ES-I3 (cell line): Measurements from ENCODE around the gene LRFN3.

Source experiments
- H3K36me3 ChIP-seq: 2 replicates; pipeline ENCODE4 v1.6.1; 2013; ENCODE audit warnings: mild to moderate bottlenecking, low read length, control low read depth, moderate library complexity; ENCODE audit not compliant: insufficient read depth
- H3K4me1 ChIP-seq: 2 replicates; pipeline ENCODE4 v1.6.1; 2013; ENCODE audit warnings: mild to moderate bottlenecking, control low read depth, low read length; ENCODE audit not compliant: insufficient read depth
- H3K9ac ChIP-seq: 2 replicates; pipeline ENCODE4 v1.6.1; 2013; ENCODE audit warnings: low read depth, mild to moderate bottlenecking, low read length, moderate library complexity
- H3K9me3 ChIP-seq: 2 replicates; pipeline ENCODE4 v1.6.1; 2013; ENCODE audit warnings: mild to moderate bottlenecking, low read length, moderate library complexity; ENCODE audit not compliant: control insufficient read depth, insufficient read depth

The LRFN3 gene

DNA sequence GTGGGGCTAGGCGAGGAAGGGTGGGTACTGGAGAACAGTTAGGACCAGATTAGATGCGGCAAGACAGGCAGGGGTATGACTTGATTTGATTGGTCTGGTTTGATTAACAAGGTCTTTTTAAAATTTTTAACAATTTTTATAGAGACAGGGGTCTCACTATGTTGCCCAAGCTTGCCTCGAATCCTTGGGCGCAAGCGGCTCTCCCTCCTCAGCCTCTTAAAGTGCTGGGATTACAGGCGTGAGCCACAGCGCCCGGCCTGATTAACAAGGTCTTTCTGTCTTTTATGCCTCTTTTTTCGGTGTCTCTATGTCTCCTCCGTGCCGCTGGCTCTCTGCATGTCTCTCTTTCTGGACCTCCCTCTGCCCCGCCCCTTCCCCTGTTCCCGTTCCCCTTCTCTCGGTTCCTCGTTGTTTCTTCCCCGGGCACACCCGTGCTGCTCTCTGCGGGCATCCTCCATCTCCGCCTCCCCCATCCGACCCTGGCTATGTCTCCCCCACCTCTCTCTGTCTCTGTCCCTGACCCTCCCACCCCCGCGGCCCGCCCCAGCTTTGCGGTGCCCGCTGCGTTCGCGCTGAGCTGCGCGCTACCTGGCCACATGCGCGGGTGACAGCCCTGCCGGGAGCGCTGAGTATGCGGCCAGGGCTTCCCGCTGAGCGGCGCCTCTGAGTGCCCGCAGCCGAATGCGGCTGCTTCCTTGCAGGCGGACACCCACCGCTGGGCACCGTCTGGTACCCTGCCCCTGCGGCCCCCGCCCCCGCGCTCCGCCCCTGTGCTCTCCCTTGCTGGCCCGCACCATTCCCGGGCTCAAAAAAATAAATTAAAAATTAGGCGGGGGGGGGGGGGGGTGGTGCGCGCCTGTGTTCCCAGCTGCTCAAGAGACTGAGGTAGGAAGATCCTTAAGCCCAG, 50.7 kb downstream of the LRFN3 start:
- H3K4me1 ChIP-seq = no peaks in the 10 kb centered on the region
- H3K9me3 ChIP-seq = no peaks in the 10 kb centered on the region
- peak overlapping the region; percentile 39; the same call in 1 of the 2 replicates for H3K9ac ChIP-seq
- H3K36me3 ChIP-seq = no peaks in the 10 kb centered on the region

DNA sequence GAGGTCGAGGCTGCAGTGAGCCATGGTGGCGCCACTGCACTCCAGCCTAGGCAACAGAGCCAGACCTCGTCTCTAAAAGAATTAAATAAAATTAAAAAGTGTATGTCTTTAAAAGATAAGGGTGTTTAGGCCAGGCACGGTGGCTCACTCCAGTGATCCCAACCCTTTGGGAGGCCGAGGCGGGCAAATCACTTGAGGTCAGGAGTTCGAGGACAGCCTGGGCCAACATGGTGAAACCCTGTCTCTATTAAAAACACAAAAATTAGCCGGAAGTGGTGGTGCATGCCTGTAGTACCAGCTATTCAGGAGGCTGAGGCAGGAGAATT, 51.4 kb downstream of the LRFN3 start:
- peak overlapping the region; percentile 39; the same call in 1 of the 2 replicates for H3K9ac ChIP-seq
- H3K36me3 ChIP-seq = no peaks in the 10 kb centered on the region
- no peaks in the 10 kb centered on the region for H3K9me3 ChIP-seq
- H3K4me1 ChIP-seq = no peaks in the 10 kb centered on the region

DNA sequence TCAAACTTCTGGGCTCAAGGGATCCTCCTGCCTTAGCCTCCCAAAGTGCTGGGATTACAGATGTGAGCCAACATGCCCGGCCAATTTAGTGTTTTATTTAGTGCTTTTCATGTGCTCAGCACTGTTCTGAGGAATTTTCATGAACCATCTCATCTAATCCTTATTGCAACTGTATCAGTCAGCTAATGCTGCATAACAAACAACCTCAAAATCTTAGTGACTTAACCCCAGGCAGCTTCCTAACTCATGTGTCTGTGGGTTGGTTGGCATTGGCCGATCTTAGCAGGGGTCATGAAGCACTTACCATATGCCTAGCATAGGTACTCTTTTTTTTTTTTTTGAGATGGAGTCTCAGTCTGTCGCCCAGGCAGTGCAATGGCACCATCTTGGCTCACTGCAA, 52.6 kb downstream of the LRFN3 start:
- Histone ChIP-seq H3K9me3 (no peaks in the 10 kb centered on the region), H3K9ac (no peak overlapping the region), H3K4me1 (no peaks in the 10 kb centered on the region), H3K36me3 (no peaks in the 10 kb centered on the region)

DNA sequence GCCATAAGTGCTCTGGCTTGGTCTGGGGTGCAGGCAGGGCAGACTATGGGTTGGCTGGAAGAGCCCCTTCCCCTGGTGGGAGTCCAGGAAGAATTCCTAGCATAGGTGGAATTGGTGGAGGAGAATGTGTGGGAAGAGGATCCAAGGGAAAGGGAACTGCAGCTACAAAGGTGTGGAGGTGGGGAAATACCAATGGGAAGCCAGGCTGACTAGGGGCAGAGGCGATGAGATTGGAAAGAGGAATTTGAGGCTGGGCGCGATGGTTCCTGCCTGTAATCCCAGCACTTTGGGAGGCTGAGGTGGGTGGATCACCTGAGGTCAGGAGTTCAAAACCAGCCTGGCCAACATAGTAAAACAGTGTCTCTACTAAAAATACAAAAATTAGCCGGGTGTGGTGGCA, 54.0 kb downstream of the LRFN3 start:
- Histone ChIP-seq H3K9ac (no peak overlapping the region), H3K4me1 (no peaks in the 10 kb centered on the region), H3K36me3 (no peaks in the 10 kb centered on the region), H3K9me3 (no peaks in the 10 kb centered on the region)

DNA sequence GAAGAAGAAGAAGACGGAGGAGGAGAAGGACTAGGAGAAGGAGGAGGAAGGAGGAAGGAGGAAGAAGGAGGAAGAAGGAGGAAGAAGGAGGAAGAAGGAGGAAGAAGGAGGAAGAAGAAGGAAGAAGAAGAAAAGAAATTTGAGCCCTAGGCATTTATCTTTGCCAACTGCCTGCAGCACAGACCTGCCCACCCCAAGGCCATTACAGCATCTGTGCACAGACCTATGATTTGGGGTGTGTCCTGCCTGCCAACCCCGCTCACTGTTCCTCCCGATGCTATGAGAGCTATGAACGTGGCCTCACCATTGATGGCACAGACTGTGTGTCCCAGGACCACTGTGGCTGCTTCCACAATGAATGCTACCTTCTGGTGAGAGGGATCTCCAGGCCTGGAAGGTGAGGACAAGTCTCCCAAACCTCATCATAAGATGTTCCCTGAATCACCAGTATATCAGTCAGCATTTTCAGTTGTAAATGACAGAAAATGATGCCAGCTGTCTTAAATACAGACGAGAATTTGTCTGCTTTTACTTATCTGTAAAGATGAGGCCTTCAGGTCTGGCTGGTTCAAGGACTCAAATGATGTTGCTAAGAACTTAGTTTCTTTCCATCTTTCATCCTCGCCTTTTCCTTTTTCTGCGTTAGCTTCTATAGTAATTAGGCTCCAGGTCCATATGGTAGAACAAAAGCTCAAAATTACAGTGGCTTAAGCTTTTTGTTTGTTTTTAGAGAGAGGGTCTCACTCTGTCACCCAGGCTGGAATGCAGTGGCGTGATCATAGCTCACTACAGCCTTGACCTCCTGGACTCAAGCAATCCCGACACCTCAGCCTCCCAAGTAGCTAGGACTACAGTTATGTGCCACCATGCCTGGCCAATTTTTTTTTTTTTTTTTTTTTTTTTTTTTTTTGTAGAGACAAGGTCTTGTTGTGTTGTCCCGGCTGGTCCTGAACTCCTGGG, 54.9 kb downstream of the LRFN3 start:
- Histone ChIP-seq H3K9me3 (no peaks in the 10 kb centered on the region), H3K9ac (no peak overlapping the region), H3K4me1 (no peaks in the 10 kb centered on the region), H3K36me3 (no peaks in the 10 kb centered on the region)

DNA sequence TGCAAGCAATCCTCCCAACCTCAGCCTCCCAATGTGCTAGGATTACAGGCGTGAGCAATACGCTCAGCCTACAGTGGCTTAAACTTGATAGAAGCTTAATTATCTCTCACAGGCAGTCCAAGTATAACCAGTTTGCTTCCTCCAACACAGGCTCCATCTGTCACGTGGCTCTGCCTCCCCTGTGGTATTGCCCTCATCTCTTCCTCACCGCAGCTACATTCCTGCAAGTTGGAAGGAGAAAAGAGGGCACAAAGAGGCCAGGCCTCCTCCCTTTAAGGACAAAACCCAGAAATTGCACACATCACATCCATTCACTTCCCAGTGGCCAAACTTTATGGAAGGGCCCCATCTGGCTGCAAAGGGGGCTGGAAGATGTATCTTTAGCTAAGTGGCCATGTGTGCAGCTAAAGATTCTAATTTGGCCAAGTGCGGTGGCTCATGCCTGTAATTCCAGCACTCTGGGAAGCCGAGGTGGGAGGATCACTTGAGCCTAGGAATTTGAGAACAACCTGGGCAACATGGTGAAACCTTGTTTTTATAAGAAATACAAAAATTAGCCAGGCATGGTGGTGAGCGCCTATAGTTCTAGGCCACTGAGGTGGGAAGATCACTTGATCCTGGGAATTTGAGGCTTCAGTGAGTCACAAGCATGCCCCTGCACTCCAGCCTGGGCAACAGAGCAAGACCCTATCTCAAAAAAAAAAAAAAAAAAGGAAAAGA, 55.7 kb downstream of the LRFN3 start:
- H3K36me3 ChIP-seq = no peaks in the 10 kb centered on the region

DNA sequence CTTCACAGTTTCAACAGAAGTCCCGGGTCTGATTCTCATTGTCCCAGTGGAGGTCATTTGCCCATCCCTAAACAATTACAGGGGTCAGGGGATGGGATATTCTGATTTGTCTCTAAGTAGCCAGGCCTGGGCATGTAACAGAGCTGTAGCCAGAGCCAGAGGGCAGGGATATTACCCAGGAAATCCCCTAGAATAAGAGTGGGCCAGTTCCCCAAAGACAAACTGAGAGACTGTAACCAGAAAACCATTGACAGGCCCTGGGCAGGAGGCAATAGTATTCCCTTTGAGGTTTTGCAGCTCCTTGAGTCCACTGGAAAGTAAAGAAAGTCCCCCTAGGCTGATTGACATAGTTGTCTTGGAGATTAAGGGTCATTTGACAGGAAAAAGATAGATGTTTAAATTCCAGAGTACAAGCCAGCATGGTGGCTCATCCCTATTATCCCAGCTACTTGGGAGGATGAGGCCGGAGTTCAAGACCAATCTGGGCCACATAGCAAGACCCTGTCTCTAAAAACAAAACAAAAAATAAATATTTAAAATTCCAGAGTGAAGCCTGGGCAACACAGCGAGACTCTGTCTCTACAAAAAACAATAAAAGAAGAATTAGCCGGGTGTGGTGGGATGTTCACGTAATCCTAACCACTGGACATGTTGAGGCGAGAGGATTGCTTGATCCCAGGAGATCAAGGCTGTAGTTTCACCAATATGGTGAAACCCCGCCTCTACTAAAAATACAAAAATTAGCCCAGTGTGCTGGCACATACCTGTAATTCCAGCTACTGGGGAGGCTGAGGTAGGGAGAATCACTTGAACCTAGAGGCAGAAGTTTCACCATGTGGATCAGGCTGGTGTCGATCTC, 57.0 kb downstream of the LRFN3 start:
- Histone ChIP-seq H3K36me3 (no peaks in the 10 kb centered on the region), H3K4me1 (no peaks in the 10 kb centered on the region), H3K9ac (no peak overlapping the region), H3K9me3 (no peaks in the 10 kb centered on the region)

More for the DNA sequence above, 55.7 kb downstream of the LRFN3 start:
- H3K9me3 ChIP-seq = no peaks in the 10 kb centered on the region
- H3K4me1 ChIP-seq = no peaks in the 10 kb centered on the region
- no peak overlapping the region for H3K9ac ChIP-seq

DNA sequence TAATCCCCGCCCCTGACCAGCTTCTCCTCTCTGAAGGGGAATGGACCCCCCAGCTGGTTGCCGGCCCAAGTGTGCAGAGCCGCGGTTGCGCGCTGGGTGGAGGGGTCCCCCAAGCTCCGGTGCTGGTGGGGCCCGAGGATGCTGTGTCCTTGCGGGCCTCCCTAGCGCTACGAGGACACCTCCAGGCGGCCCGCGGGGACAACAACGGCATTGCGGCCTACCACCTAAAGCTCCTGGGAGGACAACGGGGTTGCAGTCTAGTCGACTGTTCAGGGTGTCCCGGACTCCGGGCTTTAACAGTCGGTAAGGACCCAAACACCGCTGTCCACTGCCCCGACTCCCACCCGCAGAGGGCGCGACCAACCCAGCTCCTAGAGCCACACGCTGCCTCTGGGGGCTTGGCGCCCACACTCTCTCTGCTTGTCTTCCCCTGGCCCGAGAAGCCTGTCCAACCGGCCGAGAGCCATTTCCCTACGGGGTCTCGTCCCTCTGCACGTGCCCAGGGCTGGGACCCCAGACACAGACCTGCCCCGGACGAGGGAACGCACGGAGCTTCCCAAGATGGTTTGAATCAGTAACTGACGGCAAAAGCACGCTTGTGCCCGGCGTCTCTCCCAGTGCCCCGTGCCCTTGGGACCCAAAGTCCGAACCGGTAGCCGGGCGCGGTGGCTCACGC, 57.9 kb downstream of the LRFN3 start:
- Histone ChIP-seq H3K4me1 (no peaks in the 10 kb centered on the region), H3K36me3 (no peaks in the 10 kb centered on the region), H3K9me3 (no peaks in the 10 kb centered on the region), H3K9ac (peak overlapping the region; percentile 5; the same call in 1 of the 2 replicates)
